Measurements from ENCODE around the gene ELFN1. TPM values are rescaled to one million over a fixed set of nuclear protein-coding genes. Genes with fewer than 3 reads are reported as not detected.
"Not testable (repeated sequence)": the region's sequence is repeated elsewhere in the genome, so short reads cannot be mapped to it uniquely, and the experiment has no call there.

The ELFN1 gene
- total RNA-seq, 1 donor from 2014 or later: 0.15 TPM

DNA sequence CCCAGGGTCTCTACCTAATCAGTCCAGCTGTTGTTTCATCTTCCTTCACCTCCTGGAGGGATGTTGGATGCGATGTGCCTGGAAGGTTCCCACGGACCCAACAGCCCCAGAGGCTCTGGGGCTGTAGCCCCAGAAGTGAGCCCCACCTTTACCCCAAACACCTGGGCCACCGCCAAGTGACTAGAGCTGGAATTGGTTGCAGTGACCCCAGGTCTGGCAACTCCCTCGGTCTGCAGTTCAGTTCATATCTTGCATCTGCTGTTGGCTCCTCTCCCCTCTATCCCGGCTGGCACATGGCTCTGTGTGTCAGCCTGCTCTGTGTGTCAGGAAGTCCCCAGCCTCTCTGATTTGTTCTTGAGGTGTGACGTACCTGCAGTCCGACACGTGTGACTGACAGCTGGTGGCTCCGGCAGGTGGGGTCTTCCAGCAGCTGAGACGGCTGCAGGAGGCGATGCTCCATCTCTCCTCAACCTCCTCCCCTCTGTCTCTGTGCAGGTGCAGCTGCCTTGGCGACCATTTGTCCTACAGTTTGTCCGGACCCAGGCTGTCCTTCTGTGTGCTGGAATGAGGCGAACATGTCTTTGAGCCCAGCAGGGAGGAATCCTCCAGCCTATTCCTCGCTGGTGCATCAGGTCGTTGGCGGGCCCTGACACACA, 38.6 kb downstream of the ELFN1 start:
- no peak for DNase-seq (ENCODE audit: low read depth)

DNA sequence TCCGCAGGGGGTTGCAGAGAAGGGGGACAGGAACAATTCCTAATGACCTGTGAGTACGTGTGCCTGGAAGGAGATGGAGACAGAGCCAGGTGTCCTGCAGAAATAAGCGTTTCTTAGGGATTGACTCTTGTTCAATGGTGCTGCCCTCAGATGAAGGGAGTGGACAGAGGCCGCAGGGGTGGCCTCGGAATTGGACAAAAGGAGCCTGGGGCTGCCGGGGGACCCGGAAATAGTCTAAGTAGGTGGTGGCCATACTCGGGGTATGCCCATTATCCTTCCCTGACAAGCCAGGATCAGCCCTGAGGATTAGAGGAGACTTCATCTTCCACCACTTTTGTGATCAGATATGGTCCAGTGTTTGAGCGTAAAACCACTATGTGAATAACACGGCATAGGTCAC, 39.2 kb downstream of the ELFN1 start:
- DNase-seq (ENCODE audit: low read depth): no peak

DNA sequence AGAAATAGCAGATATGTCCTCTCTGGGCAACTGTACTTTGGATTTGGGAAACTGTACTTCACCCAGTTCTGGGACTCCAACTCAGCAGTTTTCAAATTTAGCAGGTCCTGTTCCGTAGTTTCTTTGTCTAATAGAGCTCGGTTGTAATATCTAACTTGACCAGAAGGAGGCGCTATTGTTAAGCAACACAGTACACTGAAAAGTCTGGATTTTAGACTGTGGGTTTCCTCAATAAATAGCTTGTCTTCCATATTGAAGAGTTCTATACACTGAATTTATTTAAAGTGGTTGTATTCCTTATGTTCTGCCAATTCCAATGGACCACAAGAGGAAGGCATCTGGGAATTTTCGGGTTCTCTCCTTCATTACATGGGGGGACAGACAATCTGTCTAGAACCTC, 39.8 kb downstream of the ELFN1 start:
- DNase-seq (ENCODE audit: low read depth): no peak

DNA sequence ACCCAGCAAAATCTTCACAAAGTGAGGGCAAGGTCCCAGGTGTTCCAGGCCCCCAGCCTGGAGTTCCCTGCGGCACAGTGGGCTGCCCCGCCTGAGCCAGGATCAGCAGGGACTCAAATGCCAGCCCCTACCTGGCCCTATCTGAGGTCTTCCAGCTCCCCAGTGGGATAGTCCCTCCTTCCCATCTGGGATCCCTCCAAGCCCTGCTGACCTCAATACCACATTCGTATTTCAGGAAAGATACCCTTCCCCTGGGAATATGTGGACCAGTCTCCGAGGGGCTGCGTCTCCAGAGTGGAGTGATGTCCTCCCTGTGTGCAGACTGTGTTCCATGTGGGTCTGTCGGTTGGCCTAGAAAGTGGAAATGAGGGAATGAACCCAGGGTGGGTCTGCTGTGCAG, 40.9 kb downstream of the ELFN1 start:
- DNase-seq (ENCODE audit: low read depth): no peak

DNA sequence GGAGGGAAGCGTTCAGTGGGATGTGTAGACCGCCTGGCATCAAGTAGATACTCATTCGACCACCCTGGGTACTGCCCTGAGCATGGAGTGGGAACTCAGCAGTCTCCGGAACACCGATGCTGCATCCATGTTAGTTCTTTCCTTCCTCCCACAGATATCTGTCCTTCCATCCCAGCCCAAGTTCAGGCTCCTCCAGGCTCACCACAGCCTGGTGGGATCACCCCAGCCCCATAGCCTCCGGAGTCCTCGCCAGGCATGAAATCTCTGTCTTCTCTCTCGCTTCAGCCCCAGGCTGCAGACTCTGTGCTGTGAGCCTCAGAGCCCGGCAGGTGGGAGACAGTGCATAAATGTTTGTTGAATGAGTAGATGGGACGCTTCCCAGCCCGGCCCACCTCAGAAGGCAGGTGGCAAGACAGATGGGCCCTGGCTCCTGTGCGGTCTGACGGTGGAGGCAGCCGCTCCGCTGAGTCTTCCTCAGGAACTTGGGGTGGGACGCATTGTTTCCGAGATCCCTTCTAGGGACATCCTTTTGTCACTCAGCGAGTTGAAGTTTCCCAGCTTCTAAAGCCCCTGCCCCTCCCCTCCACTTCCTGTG, 42.9 kb downstream of the ELFN1 start:
- no peak for DNase-seq (ENCODE audit: low read depth)

DNA sequence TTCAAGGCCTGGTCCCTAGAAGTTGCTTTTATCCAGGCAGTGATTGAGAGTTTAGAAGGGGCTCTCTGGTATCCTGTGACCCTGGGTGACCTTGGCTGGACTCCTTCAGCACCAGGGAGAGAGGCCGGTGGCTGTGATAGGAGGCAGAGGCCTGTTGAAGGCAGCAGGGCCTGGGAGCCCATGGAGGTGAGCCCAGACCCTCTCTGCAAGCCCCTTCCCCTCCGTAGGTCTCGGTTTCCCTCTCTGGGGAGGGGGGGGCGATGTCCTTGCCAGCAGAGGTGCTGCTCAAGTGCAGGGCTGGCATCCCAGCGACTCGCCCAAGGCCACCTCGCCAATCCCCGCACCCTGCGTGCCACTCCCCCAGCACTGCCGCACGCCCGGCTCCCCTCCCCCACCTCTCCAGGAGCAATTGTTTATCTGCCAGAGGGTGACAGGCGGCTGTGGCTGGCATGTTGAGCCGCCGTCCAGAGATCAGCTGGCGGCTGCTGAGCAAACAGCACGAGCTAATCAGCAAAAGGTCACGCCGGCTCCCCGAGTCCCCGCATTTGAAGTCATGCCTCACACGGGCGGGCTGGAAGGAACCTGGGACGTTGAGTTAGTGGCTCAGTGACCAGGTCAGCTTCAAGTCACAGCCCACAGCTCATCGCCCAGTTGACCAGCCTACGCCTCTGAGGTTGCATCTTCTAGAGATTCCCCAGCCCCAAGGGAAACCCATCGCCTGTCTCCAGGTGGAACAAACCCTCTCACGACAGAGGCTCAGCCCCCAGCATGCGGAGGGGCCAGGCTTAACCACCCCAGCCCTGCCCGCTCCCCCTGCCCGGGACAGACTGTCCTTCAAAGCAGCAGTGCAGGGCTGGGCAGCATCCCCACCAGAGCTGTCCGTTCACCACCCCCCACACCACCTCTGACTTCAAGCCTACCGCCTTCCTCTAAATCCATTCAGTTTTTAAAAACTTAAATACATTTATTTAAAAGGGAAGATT, 43.7 kb downstream of the ELFN1 start:
- DNase-seq (ENCODE audit: low read depth): no peak

DNA sequence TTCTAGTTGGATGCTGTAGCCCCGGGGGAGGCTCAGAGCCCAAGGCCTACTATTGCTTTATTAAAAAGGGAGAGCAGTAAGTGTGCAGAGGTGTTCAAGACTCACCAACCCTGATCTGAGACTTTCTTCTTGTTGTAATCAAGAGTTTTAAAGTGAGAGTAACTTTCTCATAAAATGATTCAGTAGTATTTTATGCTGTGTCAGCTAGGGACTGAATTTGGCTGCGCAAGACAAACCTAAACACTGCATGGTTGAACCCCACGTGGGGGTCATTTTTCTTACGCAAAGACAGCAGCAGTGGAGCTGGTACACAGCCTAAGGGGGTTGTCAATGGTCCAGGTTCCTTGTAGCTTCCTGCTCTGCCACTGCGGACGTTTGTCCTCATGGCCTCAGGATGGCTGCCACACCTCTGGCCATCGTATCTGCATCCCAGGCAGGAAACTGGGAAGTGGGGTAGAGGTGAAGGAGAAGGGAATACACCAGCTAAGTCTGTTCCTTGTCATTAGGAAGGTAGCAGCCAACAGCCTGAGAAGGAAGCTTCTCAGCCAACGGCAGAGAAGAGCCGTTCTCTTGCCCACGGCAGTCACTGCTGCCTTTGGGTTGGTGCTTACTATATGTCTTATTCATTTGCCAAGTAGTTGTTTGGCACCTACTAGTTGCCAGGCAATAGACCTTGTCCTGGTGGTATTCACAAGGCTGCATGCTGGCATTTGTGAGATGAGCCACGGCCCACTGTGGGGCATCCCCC, 44.7 kb downstream of the ELFN1 start:
- no peak for DNase-seq (ENCODE audit: low read depth)

DNA sequence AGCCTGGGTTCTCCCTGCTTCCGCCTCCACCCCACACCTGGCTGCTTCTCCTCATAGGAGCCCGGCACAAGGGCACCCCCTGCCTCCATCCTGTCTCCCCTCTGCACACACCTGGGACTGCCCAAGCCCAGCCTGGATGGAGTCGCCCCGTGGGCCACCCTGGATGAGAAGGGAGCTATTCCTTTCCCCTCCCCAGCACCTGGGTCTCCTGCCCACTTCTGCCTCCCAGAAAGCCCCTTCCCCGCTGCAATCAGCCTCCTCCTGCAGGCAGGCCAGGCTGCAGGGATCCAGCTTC, 45.2 kb downstream of the ELFN1 start:
- no peak for DNase-seq (ENCODE audit: low read depth)

DNA sequence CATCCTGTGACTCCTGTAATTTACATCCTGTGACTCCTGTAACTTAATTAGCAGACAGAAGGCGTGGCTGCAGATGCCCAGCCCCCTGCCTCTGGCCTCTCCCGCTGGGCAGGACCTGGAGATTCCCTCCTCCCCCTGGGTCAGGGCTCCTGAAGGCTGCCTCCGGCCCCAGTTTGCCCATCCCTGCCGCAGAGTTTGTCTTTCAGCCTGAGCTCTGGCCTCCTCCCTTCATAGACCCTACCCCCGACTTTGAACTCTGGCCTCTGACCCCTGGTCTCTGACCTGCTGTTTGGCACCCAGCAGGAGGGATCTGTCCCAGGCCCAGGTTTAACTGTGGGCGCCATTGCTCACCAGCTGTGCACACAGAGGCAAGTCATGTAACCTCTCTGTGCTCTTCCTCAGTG, 45.6 kb downstream of the ELFN1 start:
- DNase-seq (ENCODE audit: low read depth): no peak

DNA sequence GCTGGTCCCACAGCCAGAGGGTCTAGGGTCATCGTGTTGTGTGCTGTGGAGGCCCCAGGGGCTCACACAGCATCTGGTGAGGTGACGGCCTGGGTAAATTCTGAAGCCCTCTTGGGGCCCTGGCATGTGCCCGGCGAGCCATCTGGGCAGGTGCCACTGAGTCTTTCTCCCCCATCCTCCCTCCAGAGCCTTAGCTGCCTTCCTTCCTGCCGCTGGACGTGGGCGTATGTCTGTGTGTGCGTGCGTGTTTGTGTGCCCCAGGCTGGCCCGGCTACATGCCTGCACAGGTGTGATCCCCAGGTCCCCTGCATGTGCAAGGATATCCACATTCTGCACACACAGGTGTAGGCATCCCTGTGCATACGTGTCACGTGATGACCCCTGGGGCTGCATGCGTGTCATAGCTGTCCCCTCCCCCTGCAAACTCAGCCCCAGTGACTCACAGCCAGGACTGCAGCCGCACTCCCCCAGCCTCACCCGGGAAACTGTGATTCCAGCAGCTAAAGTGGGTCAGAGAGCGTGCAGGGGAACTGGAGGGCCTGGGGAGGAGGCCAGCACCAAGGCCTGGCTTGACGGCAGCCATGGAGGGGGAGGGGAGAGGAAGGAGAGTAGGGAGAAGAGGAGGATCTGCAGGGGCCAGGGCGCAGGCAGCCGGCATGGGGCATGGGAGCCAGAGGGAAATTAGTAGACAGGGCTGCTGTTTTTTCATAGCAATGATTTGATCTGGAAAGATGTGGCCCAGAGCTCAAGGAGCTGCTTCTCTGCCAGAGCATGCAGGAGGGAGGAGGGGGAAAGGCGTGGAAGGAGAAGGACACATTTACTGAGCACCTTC, 46.4 kb downstream of the ELFN1 start:
- DNase-seq (ENCODE audit: low read depth): no peak

DNA sequence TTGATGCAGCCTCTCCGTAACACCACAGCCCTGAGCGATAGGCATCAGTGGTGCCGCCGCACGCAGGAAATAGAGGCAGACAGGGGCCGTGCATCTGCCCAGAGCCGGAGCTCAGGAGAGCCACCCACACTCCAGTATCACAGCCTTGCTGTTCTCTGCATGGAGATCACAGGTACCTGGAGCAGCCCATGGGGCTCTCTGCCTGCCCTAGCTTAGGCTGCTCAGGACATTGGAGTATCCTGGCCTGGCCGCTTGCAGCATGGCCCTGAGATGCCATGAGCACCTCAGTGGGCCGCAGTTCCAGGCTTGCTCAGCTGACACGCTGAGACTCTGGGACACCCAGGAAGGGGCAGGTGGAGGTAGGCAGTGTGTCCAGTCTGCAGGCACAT, 47.0 kb downstream of the ELFN1 start:
- DNase-seq (ENCODE audit: low read depth): no peak

DNA sequence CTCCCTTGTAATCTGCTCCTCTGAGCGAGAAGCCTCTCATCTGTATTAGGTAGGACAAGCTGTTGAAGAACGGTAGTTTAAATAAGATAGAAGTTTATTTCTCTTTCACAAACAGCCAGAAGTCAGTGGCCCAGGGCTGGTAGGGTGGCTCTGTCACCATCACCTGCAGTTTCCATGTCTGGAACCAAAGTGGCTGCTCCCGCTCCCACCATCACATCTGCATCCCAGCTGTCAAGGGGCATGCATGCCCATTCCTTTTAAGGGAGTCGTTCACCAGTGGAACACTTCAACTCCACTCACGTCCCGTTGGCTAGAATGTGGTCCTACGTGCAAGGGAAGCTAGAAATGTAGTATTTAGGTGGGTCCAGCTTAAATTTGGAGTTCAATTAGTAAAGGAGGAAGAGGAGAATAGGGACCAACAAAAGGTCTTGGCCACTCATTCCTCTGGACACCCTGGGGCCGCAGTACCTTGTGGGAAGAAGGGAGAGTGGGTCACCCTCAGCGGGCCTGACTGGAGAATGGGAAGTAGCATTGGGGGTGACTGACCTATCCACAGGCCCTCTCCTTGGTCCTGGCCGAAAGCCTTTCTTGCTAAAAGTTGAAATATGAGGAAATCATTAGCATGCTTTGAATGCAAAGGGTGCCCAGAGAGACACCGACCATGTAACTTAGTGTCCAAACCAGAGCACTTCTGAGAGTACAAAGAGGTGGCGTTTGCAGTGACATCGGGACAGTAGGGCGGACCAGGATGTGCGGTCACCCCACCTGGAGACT, 48.0 kb downstream of the ELFN1 start:
- DNase-seq (ENCODE audit: low read depth): no peak

DNA sequence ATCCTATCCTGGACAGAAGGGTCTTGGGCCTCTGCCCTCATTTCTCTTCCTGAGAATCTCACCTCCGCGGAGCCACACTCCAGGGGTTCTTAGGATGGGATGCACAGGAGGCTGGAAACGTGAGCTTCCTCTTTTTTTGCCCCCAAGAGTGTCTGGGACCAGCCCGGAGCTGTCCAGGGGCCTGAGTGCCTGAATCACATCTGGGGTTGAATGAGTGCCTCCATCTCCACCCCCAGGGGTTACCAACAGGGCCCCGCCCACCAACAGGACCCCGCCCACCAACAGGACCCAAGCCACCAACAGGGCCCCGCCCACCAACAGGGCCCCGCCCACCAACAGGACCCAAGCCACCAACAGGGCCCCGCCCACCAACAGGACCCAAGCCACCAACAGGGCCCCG, 48.8 kb downstream of the ELFN1 start:
- not testable (repeated sequence) for DNase-seq (ENCODE audit: low read depth)

DNA sequence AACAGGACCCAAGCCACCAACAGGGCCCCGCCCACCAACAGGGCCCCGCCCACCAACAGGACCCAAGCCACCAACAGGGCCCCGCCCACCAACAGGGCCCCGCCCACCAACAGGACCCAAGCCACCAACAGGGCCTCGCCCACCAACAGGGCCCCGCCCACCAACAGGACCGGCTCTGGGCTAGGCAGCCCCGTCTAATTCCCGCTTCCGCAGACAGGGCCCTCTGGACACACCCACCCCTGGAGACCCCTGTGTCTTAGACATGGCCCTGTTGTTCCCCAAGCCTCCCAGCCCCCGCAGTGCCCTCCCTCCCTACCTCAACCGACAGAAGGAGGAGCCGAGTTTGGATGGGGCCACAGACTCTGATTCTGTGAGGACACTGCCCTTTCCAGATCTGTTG, 49.2 kb downstream of the ELFN1 start:
- not testable (repeated sequence) for DNase-seq (ENCODE audit: low read depth)

DNA sequence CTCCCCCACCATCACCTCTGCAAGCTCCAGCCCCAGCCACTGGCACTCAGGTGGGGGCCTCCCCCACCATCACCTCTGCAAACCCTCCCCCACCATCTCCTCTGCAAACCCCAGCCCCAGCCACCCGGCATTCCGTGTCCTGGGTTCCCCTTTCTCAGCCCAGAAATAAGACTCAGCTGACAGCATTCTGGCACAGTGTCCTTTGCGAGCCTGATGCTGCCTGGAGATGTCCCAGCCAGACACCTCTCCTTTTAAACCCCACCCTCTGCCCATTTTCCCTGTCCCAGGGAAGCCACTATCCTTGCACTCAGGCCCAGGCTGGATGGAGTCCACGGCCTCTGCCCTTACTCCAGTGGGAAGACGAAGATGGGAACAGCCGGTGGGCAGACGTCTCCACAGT, 49.8 kb downstream of the ELFN1 start:
- DNase-seq (ENCODE audit: low read depth): no peak

DNA sequence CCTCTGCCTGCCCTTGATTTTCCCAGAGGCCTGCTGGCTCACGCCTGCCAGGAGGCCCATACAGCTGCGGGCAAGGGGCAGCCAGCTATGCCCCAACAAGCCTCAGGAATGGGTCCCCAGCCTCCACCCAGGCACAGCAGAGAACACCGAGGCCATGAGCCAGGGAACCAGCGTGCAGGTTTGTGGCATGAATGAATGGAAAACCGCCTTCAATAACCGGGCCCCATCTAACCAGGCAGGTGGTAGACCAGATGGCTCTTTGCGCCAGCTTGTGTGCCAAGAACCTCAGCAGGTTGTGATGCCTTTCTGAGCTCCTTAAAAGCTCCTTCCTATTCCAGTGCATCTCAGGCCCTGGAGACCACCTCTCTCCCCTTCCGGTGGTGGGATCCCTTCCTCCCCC, 50.2 kb downstream of the ELFN1 start:
- no peak for DNase-seq (ENCODE audit: low read depth)

DNA sequence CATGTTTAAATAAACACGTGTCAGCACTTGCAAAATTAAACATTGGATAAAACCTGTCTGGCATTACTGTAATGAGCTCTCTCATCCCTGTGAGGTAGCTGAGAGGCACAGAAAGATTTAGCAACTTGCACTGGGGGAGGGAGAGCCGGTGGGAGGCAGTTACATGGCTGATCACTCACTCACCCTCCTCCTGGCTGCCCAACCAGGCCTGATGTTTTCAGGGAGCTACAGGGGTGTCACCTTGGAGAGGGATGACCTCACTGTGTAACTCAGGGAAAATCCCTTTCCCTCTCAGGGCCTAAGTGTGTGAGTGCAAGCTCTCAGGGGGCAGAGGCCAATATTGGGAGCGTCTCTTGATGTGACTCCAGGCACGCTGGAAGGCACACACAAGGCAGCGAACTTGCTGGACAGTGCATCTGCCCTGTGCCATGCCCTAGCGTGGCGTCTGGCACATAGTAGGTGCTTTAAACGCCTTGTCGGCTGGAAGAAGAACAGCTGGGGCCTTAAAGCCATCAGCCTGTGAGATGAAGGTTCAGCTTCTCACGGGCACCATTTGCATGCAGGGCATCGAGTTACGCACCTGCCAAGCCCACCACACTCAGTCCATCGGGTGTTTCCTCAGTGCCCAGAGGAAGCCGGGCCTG, 51.1 kb downstream of the ELFN1 start:
- peak; percentile 4 for DNase-seq (ENCODE audit: low read depth)

DNA sequence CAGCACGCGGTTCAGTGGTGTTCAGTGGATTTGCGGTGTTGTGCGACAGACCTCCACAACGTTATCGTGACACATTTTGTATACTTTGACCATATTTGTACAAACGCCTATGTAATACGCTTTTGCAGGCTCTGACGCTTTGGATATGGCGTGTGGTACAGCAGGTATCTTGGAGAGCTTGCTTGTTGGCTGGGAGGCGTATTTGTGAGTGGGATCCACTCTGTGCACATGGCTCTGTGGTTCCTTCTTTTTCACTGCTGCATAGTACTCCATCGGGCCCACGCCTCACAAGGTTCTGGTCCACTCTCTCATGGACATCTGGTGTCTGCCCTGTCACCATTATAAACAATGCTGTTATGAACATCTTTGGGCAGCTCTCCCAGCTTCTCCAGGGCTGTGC, 53.2 kb downstream of the ELFN1 start:
- no peak for DNase-seq (ENCODE audit: low read depth)

DNA sequence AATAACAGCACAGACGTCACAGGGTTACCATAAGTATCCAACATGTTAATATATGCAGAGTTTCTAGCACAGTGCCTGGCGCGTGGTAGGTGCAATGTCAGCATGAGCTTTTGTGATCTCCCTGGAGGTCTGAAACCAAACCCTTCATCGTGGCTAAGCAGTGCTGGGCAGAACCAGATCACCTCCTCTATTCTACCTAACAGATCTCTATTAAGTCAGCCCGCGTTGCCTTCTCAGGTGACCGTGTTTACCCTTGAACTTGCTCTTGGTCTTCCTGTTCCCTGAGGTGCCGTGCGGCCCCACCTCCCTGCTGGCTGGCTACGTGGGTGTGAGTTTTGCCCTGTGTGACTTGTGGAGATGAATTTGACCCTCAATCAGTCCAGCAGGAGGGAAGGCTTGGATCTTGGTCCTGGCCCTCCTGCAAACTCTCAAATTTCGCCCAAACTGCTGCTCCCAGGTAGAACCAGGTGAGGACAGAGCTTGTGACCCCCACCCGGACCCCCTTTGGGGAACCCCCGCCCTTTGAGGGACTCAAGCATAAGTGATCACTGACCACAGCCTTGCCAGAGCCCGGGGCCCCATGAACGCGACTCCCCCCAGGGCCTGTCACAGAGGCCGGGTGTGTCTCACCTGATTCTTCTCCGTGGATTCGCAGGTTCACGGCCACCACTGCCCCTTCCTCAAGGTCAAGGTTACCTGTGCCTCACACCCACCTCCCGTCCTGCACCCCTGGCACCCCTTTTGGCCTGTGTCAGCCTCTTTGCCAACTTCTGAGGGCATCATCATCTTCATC, 54.2 kb downstream of the ELFN1 start:
- no peak for DNase-seq (ENCODE audit: low read depth)
